HEK293T (cell line): ENCODE measurements around the gene OCA2.

Source experiments
- ARNT ChIP-seq: fragments of 450-650 bp; IDR thresholded peaks from 2 replicates; pipeline ENCODE4 v1.6.1; 2017; ENCODE audit warnings: mild to moderate bottlenecking
- BHLHE40 ChIP-seq: fragments of 450-650 bp; IDR thresholded peaks from 2 replicates; pipeline ENCODE4 v1.6.1; 2016; ENCODE audit warnings: mild to moderate bottlenecking, moderate library complexity, borderline replicate concordance
- CTBP1 ChIP-seq: fragments of 450-650 bp; IDR thresholded peaks from 2 replicates; pipeline ENCODE4 v1.6.1; 2016; ENCODE audit warnings: borderline replicate concordance
- FOXA1 ChIP-seq: fragments of 450-650 bp; IDR thresholded peaks from 2 replicates; pipeline ENCODE4 v1.6.1; 2016; ENCODE audit warnings: mild to moderate bottlenecking
- FOXK2 ChIP-seq: fragments of 450-650 bp; IDR thresholded peaks from 2 replicates; pipeline ENCODE4 v1.6.1; 2016; ENCODE audit warnings: mild to moderate bottlenecking
- FOXM1 ChIP-seq: fragments of 450-650 bp; IDR thresholded peaks from 2 replicates; pipeline ENCODE4 v1.6.1; 2017; ENCODE audit warnings: mild to moderate bottlenecking, borderline replicate concordance
- HDGF ChIP-seq: fragments of 450-650 bp; IDR thresholded peaks from 2 replicates; pipeline ENCODE4 v1.6.1; 2017; ENCODE audit warnings: antibody characterized with exemption, borderline replicate concordance
- LEF1 ChIP-seq: fragments of 450-650 bp; IDR thresholded peaks from 2 replicates; pipeline ENCODE4 v1.6.1; 2017; ENCODE audit warnings: mild to moderate bottlenecking, borderline replicate concordance
- PKNOX1 ChIP-seq: fragments of 450-650 bp; IDR thresholded peaks from 2 replicates; pipeline ENCODE4 v1.6.1; 2016
- SP1 ChIP-seq: fragments of 450-650 bp; IDR thresholded peaks from 2 replicates; pipeline ENCODE4 v1.6.1; 2017
- SUZ12 ChIP-seq: fragments of 450-650 bp; IDR thresholded peaks from 2 replicates; pipeline ENCODE4 v1.6.1; 2016; ENCODE audit warnings: mild to moderate bottlenecking
- TARDBP ChIP-seq: fragments of 450-650 bp; IDR thresholded peaks from 2 replicates; pipeline ENCODE4 v1.6.1; 2016
- ZNF384 ChIP-seq: fragments of 450-650 bp; IDR thresholded peaks from 2 replicates; pipeline ENCODE4 v1.6.1; 2016

- TF ChIP-seq SP1 (no peak), FOXK2 (no peak), TARDBP (no peak), ARNT (no peak), HDGF (no peak), LEF1 (no peak), SUZ12 (no peak), ZNF384 (no peak), PKNOX1 (no peak), BHLHE40 (no peak), CTBP1 (no peak), FOXA1 (no peak), FOXM1 (no peak)
Measured at GRCh38 chr15:27725731-27726130, 373.4 kb downstream of the OCA2 start.
